SK-N-SH treated with all-trans-retinoic acid at 6 μM for 48 hours (cell line): Measurements from ENCODE around the gene TLR10.

Experiments used
- CREB5 ChIP-seq: fragments of 250-450 bp; sonication (Bioruptor Pico); IDR thresholded peaks from 2 replicates; pipeline ENCODE4 v1.5.1; 2020; ENCODE audit warnings: low read depth, mild to moderate bottlenecking, moderate library complexity
- PATZ1 ChIP-seq: fragments of 250-450 bp; sonication (Bioruptor Pico); IDR thresholded peaks from 2 replicates; pipeline ENCODE4 v1.8.0; 2020; ENCODE audit warnings: mild to moderate bottlenecking, moderate library complexity, borderline replicate concordance
- ZFP3 ChIP-seq: fragments of 250-450 bp; sonication (Bioruptor Pico); IDR thresholded peaks from 2 replicates; pipeline ENCODE4 v1.5.0; 2020; ENCODE audit warnings: mild to moderate bottlenecking, moderate library complexity
- ZFP30 ChIP-seq: fragments of 450-650 bp; formaldehyde crosslinking; IDR thresholded peaks from 2 replicates; pipeline ENCODE4 v1.5.0; 2022; ENCODE audit warnings: mild to moderate bottlenecking, moderate library complexity

GRCh38 chr4:38730830-38731646 lies 51.8 kb downstream of the TLR10 start:
- TF ChIP-seq CREB5 (CRISPR knock-in tag) (no peak), ZFP30 (no peak), PATZ1 (CRISPR knock-in tag) (no peak), ZFP3 (CRISPR knock-in tag) (no peak)
